ENCODE results near the gene SLC25A15.

- TF ChIP-seq CTCF (IDR thresholded peaks at IDR 0.05; ENCODE audit: low read length) (no peak), EZH2phosphoT487 (IDR thresholded peaks at IDR 0.05; ENCODE audit: low read length) (no peak)
Observed at GRCh38 chr13:40776681-40777165, 12.7 kb upstream of the SLC25A15 start.

Measured in MM.1S (cell line).